GM23248 (cell line): Measurements from ENCODE around the gene KRTAP5-5.

Source experiments
- EZH2 ChIP-seq: fragments of 200-600 bp; sonication (generic); IDR thresholded peaks from 2 replicates; pipeline ENCODE4 v1.6.1; 2018; ENCODE audit warnings: antibody characterized with exemption, mild to moderate bottlenecking; ENCODE audit not compliant: insufficient read depth, poor library complexity, severe bottlenecking
- EZH2phosphoT487 ChIP-seq: fragments of 200-600 bp; sonication (generic); IDR thresholded peaks from 2 replicates; pipeline ENCODE4 v1.6.1; 2018; ENCODE audit warnings: antibody characterized with exemption, moderate library complexity, mild to moderate bottlenecking, low read depth; ENCODE audit not compliant: insufficient read depth

DNA sequence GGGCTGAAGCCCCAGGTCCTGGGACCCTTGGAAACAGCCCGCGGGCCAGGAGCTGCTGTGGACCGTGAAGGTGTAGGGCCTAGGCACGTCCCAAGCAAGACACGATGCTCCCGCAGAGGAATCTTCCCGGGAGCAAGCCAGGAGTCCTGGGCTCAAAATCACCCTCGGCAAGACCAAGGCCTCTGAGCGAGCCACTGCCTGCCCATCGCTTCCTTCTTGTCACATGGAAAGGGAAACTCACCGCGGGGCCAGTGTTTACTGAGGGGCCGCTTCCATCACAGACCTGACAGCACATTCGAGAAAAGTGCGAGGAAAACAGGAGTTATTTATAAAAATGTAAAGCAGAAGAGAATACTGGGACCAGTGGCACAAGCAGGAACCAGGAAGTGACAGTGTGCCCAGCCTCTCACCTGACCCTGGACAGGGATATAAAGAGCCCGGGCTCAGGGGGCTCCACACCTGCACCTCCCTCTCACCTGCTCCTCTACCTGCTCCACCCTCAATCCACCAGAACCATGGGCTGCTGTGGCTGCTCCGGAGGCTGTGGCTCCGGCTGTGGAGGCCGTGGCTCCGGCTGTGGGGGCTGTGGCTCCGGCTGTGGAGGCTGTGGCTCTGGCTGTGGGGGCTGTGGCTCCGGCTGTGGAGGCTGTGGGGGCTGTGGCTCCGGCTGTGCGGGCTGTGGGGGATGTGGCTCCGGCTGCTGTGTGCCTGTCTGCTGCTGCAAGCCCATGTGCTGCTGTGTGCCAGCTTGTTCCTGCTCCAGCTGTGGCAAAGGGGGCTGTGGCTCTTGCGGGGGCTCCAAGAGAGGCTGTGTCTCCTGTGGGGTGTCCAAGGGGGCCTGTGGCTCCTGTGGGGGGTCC, at the start of gene KRTAP5-5:
- TF ChIP-seq EZH2phosphoT487 = no peak
- TF ChIP-seq EZH2 = no peak
